CD4-positive, alpha-beta T cell (primary cell): Measurements from ENCODE around the gene DNAJC19. TPM values are rescaled to one million over a fixed set of nuclear protein-coding genes. Genes with fewer than 3 reads are reported as not detected.

Experiments
- ATAC-seq: fragments of 200-7000 bp; cut with Tn5 transposase; one replicate; pipeline ENCODE4 v1.10.0; 2022; ENCODE audit warnings: mild to moderate bottlenecking; ENCODE audit not compliant: poor library complexity
- CTCF ChIA-PET: fragments of 350-600 bp; sonication (Branson Sonifier 250); formaldehyde crosslinking; loops from one replicate; lab custom pipeline; 2021; ENCODE audit warnings: antibody characterized with exemption, inconsistent platforms; lab: Charles Lee
- POLR2A ChIA-PET: fragments of 350-600 bp; sonication (Branson Sonifier 250); formaldehyde crosslinking; loops from one replicate; lab custom pipeline; 2021; ENCODE audit warnings: antibody characterized with exemption, inconsistent platforms; lab: Charles Lee
- DNase-seq, 14 experiments: peaks; one replicate each; pipeline ENCODE4 v3.0.0-alpha.2; 2013 to 2020; ENCODE audit warnings: mixed read lengths in 2 of 14
- H3K27ac ChIP-seq, 2 donors: one replicate each; pipeline versions ENCODE4 v1.5.1 to v1.7.0; 2013; ENCODE audit warnings: low read length in 2 of 2, low read depth in 1 of 2, mild to moderate bottlenecking in 1 of 2
- H3K27me3 ChIP-seq, 2 experiments: 1 replicate in 1 of 2; 2 replicates in 1 of 2; pipeline versions ENCODE4 v1.6.1 to v1.7.0; 2013; ENCODE audit warnings: low read length in 2 of 2, control low read depth in 1 of 2, mild to moderate bottlenecking in 1 of 2, moderate library complexity in 1 of 2; ENCODE audit not compliant: insufficient read depth in 2 of 2, control insufficient read depth in 1 of 2
- H3K36me3 ChIP-seq: one replicate; pipeline ENCODE4 v1.6.1; 2013; ENCODE audit warnings: low read length, control low read depth; ENCODE audit not compliant: insufficient read depth
- H3K4me1 ChIP-seq: one replicate; pipeline ENCODE4 v1.6.1; 2013; ENCODE audit warnings: low read length, control low read depth; ENCODE audit not compliant: insufficient read depth
- H3K4me3 ChIP-seq: one replicate; pipeline ENCODE4 v1.5.1; 2013; ENCODE audit warnings: mild to moderate bottlenecking, low read length, moderate library complexity
- H3K9me3 ChIP-seq, 2 experiments: 1 replicate in 1 of 2; 2 replicates in 1 of 2; pipeline versions ENCODE4 v1.6.1 to v1.7.0; 2013; ENCODE audit warnings: low read length in 2 of 2, mild to moderate bottlenecking in 2 of 2, control low read depth in 1 of 2, moderate library complexity in 1 of 2; ENCODE audit not compliant: control insufficient read depth in 1 of 2, insufficient read depth in 1 of 2
- H3K27ac Mint-ChIP-seq: one replicate; pipeline ENCODE4 v1.8.0; 2020; ENCODE audit warnings: mixed read lengths
- H3K27me3 Mint-ChIP-seq: one replicate; pipeline ENCODE4 v1.8.0; 2021; ENCODE audit warnings: mixed read lengths
- H3K36me3 Mint-ChIP-seq: one replicate; pipeline ENCODE4 v1.8.0; 2021; ENCODE audit warnings: low read depth, mixed read lengths
- H3K4me1 Mint-ChIP-seq: one replicate; pipeline ENCODE4 v1.8.0; 2021; ENCODE audit warnings: low read depth, mixed read lengths
- H3K4me3 Mint-ChIP-seq: one replicate; pipeline ENCODE4 v1.8.0; 2020; ENCODE audit warnings: mild to moderate bottlenecking, mixed read lengths
- H3K9me3 Mint-ChIP-seq: one replicate; pipeline ENCODE4 v1.8.0; 2020; ENCODE audit warnings: mixed read lengths
- CTCF ChIP-seq: fragments of 200-600 bp; IDR thresholded peaks from one replicate; pipeline ENCODE4 v1.8.0; 2022; ENCODE audit warnings: antibody characterized with exemption, mild to moderate bottlenecking
- intact Hi-C, 2 experiments: fragments of 100-400 bp; cut with DNase I in 1 of 2; cut with micrococcal nuclease in 1 of 2; formaldehyde crosslinking; loops; one replicate each; pipeline versions ENCODE4 v1.15.1 to v1.9.0; 2023 to 2025; cut with DNase I, micrococcal nuclease
- total RNA-seq, 174 experiments: library from RNA in 2 of 174; stranded (reverse) in 2 of 174; gene quantifications; one replicate each; pipeline ENCODE4 v1.2.3 and lab custom pipeline; 2021 to 2026

DNAJC19 gene
- total RNA-seq, 2 experiments from 2014 or later, result 28.7 to 40.2 TPM

- no peak overlapping the region for H3K4me3 Mint-ChIP-seq
- Histone ChIP-seq H3K9me3 (no peaks in the 10 kb centered on the region), H3K27me3 (no peaks in the 10 kb centered on the region), H3K4me3 (no peak overlapping the region), H3K27ac (no peak overlapping the region), H3K4me1 (no peaks in the 10 kb centered on the region), H3K36me3 (peaks cover 63% of the 10 kb centered on the region)
- POLR2A ChIA-PET, result interaction anchor here (0.6 to 0.8 kb wide), 2 partner anchors 12 to 1636 kb away, joined by 3 read pairs; no protein-coding TSS in a partner anchor
- CTCF ChIA-PET, result no interaction called here
- no peaks in the 10 kb centered on the region for H3K9me3 Mint-ChIP-seq
- H3K36me3 Mint-ChIP-seq, result peaks cover 78% of the 10 kb centered on the region
- no peak overlapping the region for H3K27ac Mint-ChIP-seq
- no peak for DNase-seq
- peaks cover 6% of the 10 kb centered on the region for H3K4me1 Mint-ChIP-seq
- no peak for TF ChIP-seq CTCF
- no peaks in the 10 kb centered on the region for H3K27me3 Mint-ChIP-seq
- intact Hi-C loops, result no loop called here
- ATAC-seq, result no peak
These were observed 16.0 kb downstream of the DNAJC19 start for GRCh38 chr3:180973543-180973942.

DNA sequence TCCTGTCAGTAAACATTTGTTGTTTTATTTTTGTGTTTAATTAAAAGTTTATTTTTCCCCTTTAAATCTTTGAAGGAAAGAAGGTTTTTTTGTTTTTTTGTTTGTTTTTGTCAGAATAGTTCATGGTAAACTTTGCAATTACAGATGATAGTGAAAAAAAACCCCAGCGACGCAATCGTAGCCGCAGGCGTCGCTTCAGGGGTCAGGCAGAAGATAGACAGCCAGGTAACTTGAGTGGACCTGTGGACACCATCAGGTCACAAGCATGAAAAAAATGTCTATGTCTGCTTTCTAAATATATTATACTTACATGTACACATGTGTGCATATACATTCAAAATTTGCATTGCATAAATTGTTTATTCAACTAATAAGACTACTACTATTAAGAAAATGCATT lies 18.6 kb downstream of the DNAJC19 start:
- no peak for DNase-seq
- TF ChIP-seq CTCF, result no peak
- intact Hi-C loops, result no loop called here
- Histone ChIP-seq H3K27me3 (no peaks in the 10 kb centered on the region), H3K36me3 (peaks cover 62% of the 10 kb centered on the region), H3K4me1 (no peaks in the 10 kb centered on the region), H3K4me3 (no peak overlapping the region), H3K27ac (no peak overlapping the region), H3K9me3 (no peaks in the 10 kb centered on the region)
- no peak for ATAC-seq
- no peak overlapping the region for H3K27ac Mint-ChIP-seq
- no peaks in the 10 kb centered on the region for H3K9me3 Mint-ChIP-seq
- CTCF ChIA-PET, result no interaction called here
- no peaks in the 10 kb centered on the region for H3K27me3 Mint-ChIP-seq
- POLR2A ChIA-PET, result interaction anchor here (1.3 kb wide), 1 partner anchor 58 kb away, joined by 3 read pairs; the partner anchor contains the start of gene FXR1
- peaks cover 6% of the 10 kb centered on the region for H3K4me1 Mint-ChIP-seq
- no peak overlapping the region for H3K4me3 Mint-ChIP-seq
- H3K36me3 Mint-ChIP-seq, result peaks cover 75% of the 10 kb centered on the region

DNA sequence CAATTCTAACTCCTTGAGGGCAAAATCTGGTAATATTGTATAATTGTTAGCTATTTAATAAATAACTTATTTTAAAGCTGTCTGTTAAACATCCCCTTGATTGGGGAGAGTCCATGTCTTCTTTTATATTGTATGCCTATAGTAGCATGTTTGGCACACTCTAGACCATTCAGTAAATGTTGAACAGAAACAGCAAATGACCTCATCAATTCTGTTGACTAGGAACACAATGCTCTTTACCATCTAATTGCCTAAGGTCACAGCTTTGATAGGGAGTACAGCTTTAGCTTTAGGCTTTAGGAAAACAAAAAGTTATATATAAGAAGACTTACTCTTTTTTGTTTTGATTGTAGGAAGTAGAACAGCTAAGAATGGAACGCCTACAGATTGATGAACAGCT lies 27.0 kb downstream of the DNAJC19 start:
- DNase-seq (no peak), ATAC-seq (no peak)
- H3K4me1 ChIP-seq, result no peaks in the 10 kb centered on the region
- H3K9me3 Mint-ChIP-seq, result no peaks in the 10 kb centered on the region
- POLR2A ChIA-PET, result interaction anchor here (1.1 kb wide), 1 partner anchor 27 kb away, joined by 5 read pairs; the partner anchor contains the start of gene DNAJC19
- no peaks in the 10 kb centered on the region for H3K9me3 ChIP-seq
- H3K4me1 Mint-ChIP-seq, result no peaks in the 10 kb centered on the region
- H3K4me3 Mint-ChIP-seq, result no peak overlapping the region
- H3K27me3 Mint-ChIP-seq, result no peaks in the 10 kb centered on the region
- TF ChIP-seq CTCF, result no peak
- no peak overlapping the region for H3K27ac ChIP-seq
- no peak overlapping the region for H3K4me3 ChIP-seq
- CTCF ChIA-PET, result no interaction called here
- H3K27ac Mint-ChIP-seq, result no peak overlapping the region
- peaks cover 89% of the 10 kb centered on the region for H3K36me3 Mint-ChIP-seq
- intact Hi-C loops, result loop anchor here in 1 of 2 experiments (10.0 kb wide), 1 partner anchor 1722 kb away; no protein-coding TSS in a partner anchor
- no peaks in the 10 kb centered on the region for H3K27me3 ChIP-seq
- H3K36me3 ChIP-seq, result peaks cover 75% of the 10 kb centered on the region
